Measurements from ENCODE around the gene THTPA.

GRCh38 chr14:23567186-23568020, 11.3 kb downstream of the THTPA start, which contains the start of gene AP1G2:
- TF ChIP-seq, protein P1, sequence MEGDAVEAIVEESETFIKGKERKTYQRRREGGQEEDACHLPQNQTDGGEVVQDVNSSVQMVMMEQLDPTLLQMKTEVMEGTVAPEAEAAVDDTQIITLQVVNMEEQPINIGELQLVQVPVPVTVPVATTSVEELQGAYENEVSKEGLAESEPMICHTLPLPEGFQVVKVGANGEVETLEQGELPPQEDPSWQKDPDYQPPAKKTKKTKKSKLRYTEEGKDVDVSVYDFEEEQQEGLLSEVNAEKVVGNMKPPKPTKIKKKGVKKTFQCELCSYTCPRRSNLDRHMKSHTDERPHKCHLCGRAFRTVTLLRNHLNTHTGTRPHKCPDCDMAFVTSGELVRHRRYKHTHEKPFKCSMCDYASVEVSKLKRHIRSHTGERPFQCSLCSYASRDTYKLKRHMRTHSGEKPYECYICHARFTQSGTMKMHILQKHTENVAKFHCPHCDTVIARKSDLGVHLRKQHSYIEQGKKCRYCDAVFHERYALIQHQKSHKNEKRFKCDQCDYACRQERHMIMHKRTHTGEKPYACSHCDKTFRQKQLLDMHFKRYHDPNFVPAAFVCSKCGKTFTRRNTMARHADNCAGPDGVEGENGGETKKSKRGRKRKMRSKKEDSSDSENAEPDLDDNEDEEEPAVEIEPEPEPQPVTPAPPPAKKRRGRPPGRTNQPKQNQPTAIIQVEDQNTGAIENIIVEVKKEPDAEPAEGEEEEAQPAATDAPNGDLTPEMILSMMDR (IDR thresholded peaks at IDR 0.05) = no peak
- TF ChIP-seq ESRRA (CRISPR knock-in tag; IDR thresholded peaks at IDR 0.05; ENCODE audit: borderline replicate concordance) (no peak), SMAD3 (CRISPR knock-in tag; IDR thresholded peaks at IDR 0.05; ENCODE audit: borderline replicate concordance) (peak; percentile 52; the same call in 1 of the 2 replicates), JUN (CRISPR knock-in tag; IDR thresholded peaks at IDR 0.05) (no peak), ZBTB21 (CRISPR knock-in tag; IDR thresholded peaks at IDR 0.05; ENCODE audit: borderline replicate concordance) (peak; percentile 75; the same call in 1 of the 2 replicates)
